KMS-11 (cell line): Measurements from ENCODE around the gene GPRIN3.

Experiments used
- H2AFZ ChIP-seq: fragments of 200-600 bp; sonication (generic); 2 replicates; pipeline ENCODE4 v1.6.1; 2016; ENCODE audit warnings: antibody characterized with exemption, mixed run types, low read depth
- H3K27ac ChIP-seq: fragments of 200-600 bp; sonication (generic); 2 replicates; pipeline ENCODE4 v1.6.1; 2016; ENCODE audit warnings: mild to moderate bottlenecking, mixed run types
- H3K27me3 ChIP-seq: fragments of 200-600 bp; sonication (generic); 2 replicates; pipeline ENCODE4 v1.6.1; 2017; ENCODE audit warnings: mild to moderate bottlenecking, low read depth, mixed run types, moderate library complexity; ENCODE audit not compliant: insufficient read depth
- H3K36me3 ChIP-seq: fragments of 200-600 bp; sonication (generic); 2 replicates; pipeline ENCODE4 v1.6.1; 2017; ENCODE audit warnings: mild to moderate bottlenecking, mixed run types; ENCODE audit not compliant: insufficient read depth
- H3K4me1 ChIP-seq: fragments of 200-600 bp; sonication (generic); 2 replicates; pipeline ENCODE4 v1.6.1; 2016; ENCODE audit warnings: mild to moderate bottlenecking, low read depth, mixed run types; ENCODE audit not compliant: poor library complexity, severe bottlenecking
- H3K4me2 ChIP-seq: fragments of 200-600 bp; sonication (generic); 2 replicates; pipeline ENCODE4 v1.7.0; 2016; ENCODE audit warnings: mild to moderate bottlenecking, mixed run types
- H3K4me3 ChIP-seq: fragments of 200-600 bp; sonication (generic); IDR thresholded peaks from 2 replicates; pipeline ENCODE4 v1.6.1; 2017; ENCODE audit warnings: low read depth, low read length, mixed read lengths; ENCODE audit not compliant: insufficient read depth
- H3K79me2 ChIP-seq: fragments of 200-600 bp; sonication (generic); 2 replicates; pipeline ENCODE4 v1.6.1; 2016; ENCODE audit warnings: low read depth, mixed run types; ENCODE audit not compliant: insufficient read depth
- H3K9ac ChIP-seq: fragments of 200-600 bp; sonication (generic); 2 replicates; pipeline ENCODE4 v1.6.1; 2016; ENCODE audit warnings: mild to moderate bottlenecking, mixed run types
- H4K20me1 ChIP-seq: fragments of 200-600 bp; sonication (generic); 2 replicates; pipeline ENCODE4 v1.6.1; 2016; ENCODE audit warnings: mild to moderate bottlenecking, mixed run types; ENCODE audit not compliant: insufficient read depth
- CTCF ChIP-seq: fragments of 200-600 bp; sonication (generic); conservative IDR thresholded peaks from 2 replicates; pipeline ENCODE4 v1.6.1; 2017; ENCODE audit warnings: low read depth, mild to moderate bottlenecking, antibody characterized with exemption, low read length, moderate library complexity, mixed read lengths

GPRIN3 gene

DNA sequence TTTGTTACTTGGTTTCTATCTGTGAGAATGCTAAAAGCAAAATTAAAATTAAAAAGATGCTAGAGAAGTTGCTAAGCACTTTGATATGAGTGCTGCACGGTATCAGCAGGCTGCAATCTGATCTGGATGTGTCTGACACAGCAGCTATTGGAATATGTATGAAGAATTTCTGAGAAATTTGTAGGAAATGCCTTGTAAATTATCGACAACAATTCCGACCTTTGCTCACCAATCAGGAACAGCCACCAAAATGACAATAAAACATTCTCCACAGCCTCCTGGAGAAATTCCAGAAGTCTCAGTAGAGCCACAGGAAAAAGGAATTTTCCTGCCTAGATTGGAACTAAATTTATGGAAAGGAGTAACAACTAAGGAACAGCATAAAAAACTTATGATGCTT, 113.8 kb downstream of the GPRIN3 start:
- Histone ChIP-seq H3K4me3 (no peak overlapping the region), H3K79me2 (no peaks in the 10 kb centered on the region), H3K27me3 (no peaks in the 10 kb centered on the region), H3K9ac (no peak overlapping the region), H3K4me2 (no peak overlapping the region), H2AFZ (no peak overlapping the region), H3K27ac (no peak overlapping the region), H3K4me1 (peaks cover 24% of the 10 kb centered on the region), H3K36me3 (no peaks in the 10 kb centered on the region), H4K20me1 (no peaks in the 10 kb centered on the region)
- TF ChIP-seq CTCF, result no peak
